ENCODE data around the gene RAMP1.

RAMP1 gene

GRCh38 chr2:237879058-237879430 is 19.6 kb downstream of the RAMP1 start:
- DNase-seq (ENCODE audit: low read depth): peak; percentile 68
- H3K4me3 ChIP-seq (ENCODE audit: low read depth, low read length): no peak overlapping the region
- in situ Hi-C loops (cut with HindIII; ENCODE audit: low sequenced_read_pairs): no loop called here

DNA sequence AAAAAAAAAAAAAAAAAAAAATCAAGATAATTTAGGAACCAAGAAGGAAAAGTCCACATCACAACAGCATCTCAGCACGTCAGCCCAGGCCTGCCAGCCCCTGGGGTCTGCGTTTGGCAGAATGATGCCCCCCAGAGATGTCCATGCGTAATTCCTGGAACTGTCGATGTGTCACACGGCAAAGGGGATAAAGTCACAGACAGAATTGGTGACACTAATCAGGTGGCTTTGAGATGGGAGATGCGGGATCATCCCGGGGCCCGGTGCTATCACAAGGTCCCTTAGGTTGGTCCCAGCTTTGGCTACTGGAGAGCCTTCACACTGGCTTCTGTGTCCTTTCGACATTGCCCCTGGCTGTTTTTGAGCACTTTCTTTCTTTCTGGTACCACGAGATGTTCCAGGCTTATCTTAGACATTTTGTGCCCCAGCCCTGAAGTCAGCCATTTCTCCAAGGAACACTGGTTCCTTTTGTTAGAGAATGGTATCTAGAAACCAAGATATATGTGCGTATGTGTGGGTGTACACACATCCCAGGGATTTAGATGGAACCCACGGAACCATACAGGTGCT is 20.7 kb downstream of the RAMP1 start:
- no peak for TF ChIP-seq CTCF (IDR thresholded peaks at IDR 0.05; ENCODE audit: low read depth, low read length, missing control alignments)
- no peak overlapping the region for H3K4me3 ChIP-seq (ENCODE audit: low read depth, low read length)
- in situ Hi-C loops (cut with HindIII; ENCODE audit: low sequenced_read_pairs): no loop called here
- no peak for DNase-seq (ENCODE audit: low read depth)

More at GRCh38 chr2:237879058-237879430, 19.6 kb downstream of the RAMP1 start:
- TF ChIP-seq CTCF (IDR thresholded peaks at IDR 0.05; ENCODE audit: low read depth, low read length, missing control alignments): no peak

DNA sequence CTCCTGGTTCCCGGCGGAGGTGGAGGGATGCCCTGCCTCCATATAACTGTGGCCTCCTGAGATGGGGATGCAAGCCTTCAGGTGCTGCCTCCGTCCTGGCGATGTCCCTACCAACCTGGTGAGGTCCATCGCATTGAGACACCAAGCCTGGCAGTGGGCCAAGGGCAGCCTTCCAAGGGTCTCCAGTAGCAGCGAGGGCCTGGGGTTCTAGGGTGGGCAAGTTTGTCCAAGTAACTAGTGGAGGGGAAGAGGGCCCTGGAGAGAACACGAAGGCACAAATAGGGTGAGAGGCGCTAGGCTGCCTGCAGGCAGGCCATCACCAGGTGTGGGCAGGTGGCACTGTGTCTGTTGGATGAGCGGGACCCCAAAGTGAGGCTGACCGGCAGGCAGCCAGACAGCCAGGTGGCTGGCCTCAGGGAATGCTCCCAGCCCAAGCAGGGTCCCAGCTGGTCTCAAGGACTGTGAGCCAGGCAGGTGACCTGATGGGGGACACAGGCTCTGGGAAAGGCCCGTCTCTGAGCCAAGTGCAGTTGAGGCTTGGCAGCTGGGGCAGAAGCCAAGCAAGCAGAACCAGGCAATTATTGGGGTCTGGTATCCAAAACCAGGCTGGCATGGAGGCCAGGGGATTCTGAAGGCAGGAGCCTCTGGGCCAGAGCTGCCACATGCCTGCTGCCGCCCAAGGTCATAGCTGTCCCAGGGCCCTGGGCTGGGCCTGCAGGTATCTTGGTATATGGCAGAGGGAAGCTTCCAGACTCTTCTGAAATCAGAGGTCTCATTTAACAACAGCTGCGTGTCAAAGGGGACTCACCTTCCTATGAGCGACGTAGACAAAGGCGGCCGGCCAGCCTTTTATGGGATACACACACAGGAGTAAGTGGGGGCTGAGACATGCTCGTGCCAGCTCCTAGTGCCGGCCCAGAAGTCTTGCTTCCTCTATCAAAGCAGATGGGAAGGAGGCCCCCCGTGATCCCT is 23.4 kb downstream of the RAMP1 start:
- DNase-seq (ENCODE audit: low read depth): no peak
- in situ Hi-C loops (cut with HindIII; ENCODE audit: low sequenced_read_pairs): no loop called here
- TF ChIP-seq CTCF (IDR thresholded peaks at IDR 0.05; ENCODE audit: low read depth, low read length, missing control alignments): no peak
- H3K4me3 ChIP-seq (ENCODE audit: low read depth, low read length): no peak overlapping the region

- in situ Hi-C loops (cut with HindIII; ENCODE audit: low sequenced_read_pairs): no loop called here
- no peak for DNase-seq (ENCODE audit: low read depth)
- no peak for TF ChIP-seq CTCF (IDR thresholded peaks at IDR 0.05; ENCODE audit: low read depth, low read length, missing control alignments)
- H3K4me3 ChIP-seq (ENCODE audit: low read depth, low read length): no peak overlapping the region
Measured at GRCh38 chr2:237883951-237884446, 24.6 kb downstream of the RAMP1 start.

DNA sequence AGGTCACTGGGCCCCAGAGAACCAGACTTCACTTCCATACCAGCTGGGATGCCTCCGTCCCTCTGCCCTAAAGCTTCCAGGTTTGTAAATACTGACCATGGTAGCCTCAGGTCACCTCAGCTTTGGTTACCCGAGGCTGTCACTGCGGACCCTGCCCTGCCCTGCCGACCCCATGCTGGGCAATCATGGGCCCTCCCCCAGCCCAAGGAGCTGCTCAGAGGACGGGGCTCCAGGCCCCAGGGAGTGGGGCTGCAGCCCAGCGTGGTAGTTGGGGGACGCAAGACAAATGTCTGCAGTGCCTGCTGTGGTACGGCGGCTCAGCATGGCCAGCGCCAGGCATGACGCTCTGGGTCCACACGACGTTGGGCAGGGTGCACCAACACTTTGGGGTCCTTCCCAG is 25.3 kb downstream of the RAMP1 start:
- no peak overlapping the region for H3K4me3 ChIP-seq (ENCODE audit: low read depth, low read length)
- in situ Hi-C loops (cut with HindIII; ENCODE audit: low sequenced_read_pairs): no loop called here
- DNase-seq (ENCODE audit: low read depth): no peak
- no peak for TF ChIP-seq CTCF (IDR thresholded peaks at IDR 0.05; ENCODE audit: low read depth, low read length, missing control alignments)

DNA sequence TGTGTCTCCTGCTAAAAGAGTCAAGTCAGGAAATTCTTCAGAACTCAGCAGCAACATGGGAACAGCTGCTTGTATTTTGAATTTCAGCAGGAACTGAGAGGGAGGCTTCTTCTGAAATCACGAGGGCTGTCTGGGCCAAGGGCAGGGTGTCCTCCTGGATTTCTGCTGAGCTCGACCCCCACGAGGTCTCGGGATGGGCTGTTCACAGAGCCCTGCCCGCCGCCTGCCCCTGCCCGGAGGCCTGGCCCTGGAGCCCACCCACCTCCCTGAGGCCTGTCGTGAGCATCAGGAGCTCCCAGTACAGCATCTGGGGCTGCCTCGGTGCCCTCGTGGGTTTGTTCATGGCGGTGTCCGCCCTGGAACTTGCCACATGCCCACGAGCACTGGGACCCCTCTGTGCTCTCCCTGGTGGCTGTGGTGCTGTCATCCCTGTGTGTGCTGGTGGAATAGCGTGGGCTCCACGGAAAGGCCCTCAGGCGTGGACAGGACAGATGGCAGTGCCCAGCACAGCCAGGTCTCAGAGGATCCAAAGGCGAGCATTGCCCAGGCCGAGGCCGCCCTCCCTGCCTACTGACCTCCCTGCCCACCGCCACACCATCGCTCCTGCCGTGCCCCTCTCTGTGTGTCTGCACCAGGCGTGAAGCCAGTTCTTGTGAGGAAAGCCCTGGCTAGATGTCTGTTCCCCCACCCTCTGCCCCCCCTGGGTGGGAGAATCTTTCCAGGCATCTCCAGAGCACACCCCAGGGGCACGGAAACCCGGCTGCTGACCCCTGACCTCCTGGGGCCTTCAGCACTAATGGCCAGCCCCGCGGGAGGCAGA is 25.9 kb downstream of the RAMP1 start:
- in situ Hi-C loops (cut with HindIII; ENCODE audit: low sequenced_read_pairs): no loop called here
- TF ChIP-seq CTCF (IDR thresholded peaks at IDR 0.05; ENCODE audit: low read depth, low read length, missing control alignments): no peak
- no peak for DNase-seq (ENCODE audit: low read depth)
- H3K4me3 ChIP-seq (ENCODE audit: low read depth, low read length): no peak overlapping the region

All from astrocyte of the cerebellum (primary cell).